ENCODE measurements around the gene ETNK2.
"Not testable (repeated sequence)": the region's sequence is repeated elsewhere in the genome, so short reads cannot be mapped to it uniquely, and the experiment has no call there.

ETNK2 gene

DNA sequence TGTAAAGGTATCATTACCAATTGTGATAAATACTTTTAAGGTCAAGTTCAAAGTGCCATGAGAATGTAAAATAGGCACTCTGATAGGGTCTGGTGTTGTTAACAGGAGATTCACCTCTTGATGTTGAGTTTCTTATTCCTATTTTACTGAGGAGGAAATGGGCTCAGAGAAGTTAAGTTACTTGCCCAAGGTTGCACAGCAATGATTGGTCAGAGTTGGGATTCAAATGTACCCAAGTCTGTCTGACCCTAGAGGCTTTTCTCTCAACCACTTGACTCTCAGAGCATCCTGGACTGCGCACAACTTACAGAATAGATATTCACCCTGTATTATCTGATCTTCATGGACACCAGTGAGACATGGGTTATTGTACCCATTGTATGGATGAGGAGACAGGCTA lies 45.0 kb downstream of the ETNK2 start:
- H3K4me3 ChIP-seq (ENCODE audit: low read depth, low read length), result no peak overlapping the region
- DNase-seq (ENCODE audit: low read depth), result no peak
- TF ChIP-seq, protein P1, sequence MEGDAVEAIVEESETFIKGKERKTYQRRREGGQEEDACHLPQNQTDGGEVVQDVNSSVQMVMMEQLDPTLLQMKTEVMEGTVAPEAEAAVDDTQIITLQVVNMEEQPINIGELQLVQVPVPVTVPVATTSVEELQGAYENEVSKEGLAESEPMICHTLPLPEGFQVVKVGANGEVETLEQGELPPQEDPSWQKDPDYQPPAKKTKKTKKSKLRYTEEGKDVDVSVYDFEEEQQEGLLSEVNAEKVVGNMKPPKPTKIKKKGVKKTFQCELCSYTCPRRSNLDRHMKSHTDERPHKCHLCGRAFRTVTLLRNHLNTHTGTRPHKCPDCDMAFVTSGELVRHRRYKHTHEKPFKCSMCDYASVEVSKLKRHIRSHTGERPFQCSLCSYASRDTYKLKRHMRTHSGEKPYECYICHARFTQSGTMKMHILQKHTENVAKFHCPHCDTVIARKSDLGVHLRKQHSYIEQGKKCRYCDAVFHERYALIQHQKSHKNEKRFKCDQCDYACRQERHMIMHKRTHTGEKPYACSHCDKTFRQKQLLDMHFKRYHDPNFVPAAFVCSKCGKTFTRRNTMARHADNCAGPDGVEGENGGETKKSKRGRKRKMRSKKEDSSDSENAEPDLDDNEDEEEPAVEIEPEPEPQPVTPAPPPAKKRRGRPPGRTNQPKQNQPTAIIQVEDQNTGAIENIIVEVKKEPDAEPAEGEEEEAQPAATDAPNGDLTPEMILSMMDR (IDR thresholded peaks at IDR 0.05; ENCODE audit: control insufficient read depth, extremely low read depth, insufficient read depth), result no peak

DNA sequence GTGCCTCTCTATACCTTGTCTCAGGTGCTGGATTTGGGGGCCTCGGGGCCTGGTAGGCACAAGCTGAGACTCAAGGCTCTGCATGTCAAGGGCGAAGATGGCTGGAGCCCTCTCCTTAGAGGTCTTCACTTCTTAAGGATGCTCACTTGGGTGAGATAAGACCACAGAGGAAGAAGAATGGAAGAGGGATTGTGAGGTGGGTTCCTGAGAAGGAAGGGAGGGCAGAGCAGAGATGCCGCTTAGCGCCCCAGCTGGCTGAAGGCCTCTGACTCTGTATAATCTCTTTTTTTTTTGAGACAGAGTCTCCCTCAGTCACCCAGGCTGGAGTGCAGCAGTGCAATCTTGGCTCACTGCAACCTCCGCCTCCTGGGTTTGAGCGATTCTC lies 46.7 kb downstream of the ETNK2 start:
- no peak for DNase-seq (ENCODE audit: low read depth)
- TF ChIP-seq, protein P1 (IDR thresholded peaks at IDR 0.05; ENCODE audit: control insufficient read depth, extremely low read depth, insufficient read depth), result no peak
- no peak overlapping the region for H3K4me3 ChIP-seq (ENCODE audit: low read depth, low read length)

DNA sequence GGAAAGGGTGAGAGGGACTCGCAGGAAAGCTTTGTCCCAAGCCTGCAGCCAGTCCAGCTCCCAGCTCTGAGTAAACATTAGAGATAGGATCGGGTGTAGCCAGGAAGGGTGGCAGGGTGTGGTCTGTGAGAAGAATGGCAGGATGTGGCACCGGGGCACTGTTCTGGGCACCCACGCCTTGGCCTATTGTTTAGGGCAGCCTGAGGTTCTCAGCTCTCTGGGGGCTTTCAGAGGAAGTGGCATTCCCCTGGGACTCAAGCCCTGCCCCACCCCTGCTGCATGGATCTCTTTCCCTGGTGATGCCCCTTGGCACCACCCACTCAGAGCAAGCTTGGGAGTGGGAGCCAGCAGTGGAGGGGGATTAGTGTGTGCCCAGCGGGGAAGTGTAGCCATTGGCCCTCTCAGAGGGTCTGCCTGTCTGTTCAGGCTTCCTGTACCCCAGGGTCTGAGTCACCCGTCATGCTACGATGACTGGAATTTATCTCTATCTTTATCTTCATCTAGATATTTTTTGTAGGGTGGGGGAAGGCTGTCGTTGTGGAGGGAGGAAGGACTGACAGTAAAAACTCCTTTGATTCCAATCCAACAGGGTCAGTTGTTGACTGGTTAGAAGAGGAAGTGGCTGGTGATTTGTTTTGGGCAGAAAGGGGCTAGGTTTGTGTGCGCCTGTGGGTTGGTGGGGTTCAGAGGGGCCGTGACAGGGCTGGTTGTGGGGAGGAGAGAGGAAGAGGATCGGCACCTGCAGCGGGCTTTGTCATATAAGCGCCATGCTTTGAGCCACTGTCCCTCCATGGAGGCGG lies 47.3 kb downstream of the ETNK2 start:
- no peak overlapping the region for H3K4me3 ChIP-seq (ENCODE audit: low read depth, low read length)
- TF ChIP-seq, protein P1 (IDR thresholded peaks at IDR 0.05; ENCODE audit: control insufficient read depth, extremely low read depth, insufficient read depth), result no peak
- no peak for DNase-seq (ENCODE audit: low read depth)

DNA sequence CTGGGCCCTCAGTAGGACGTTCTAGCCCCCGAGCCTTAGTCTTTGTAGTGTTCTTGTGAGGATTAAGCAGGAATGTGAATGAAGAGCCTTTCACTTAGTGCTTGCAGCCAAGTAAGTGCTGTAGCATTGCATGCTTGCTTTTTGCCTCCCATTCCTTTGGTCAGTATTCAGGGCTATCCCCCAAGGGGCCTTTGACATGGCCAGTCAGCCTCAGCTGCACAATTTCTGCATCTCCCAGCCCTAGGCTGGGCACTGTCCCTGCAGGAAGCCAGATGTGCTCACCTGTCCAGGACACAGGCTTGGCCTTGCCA lies 48.5 kb downstream of the ETNK2 start:
- no peak for DNase-seq (ENCODE audit: low read depth)
- TF ChIP-seq, protein P1 (IDR thresholded peaks at IDR 0.05; ENCODE audit: control insufficient read depth, extremely low read depth, insufficient read depth), result no peak
- no peak overlapping the region for H3K4me3 ChIP-seq (ENCODE audit: low read depth, low read length)

DNA sequence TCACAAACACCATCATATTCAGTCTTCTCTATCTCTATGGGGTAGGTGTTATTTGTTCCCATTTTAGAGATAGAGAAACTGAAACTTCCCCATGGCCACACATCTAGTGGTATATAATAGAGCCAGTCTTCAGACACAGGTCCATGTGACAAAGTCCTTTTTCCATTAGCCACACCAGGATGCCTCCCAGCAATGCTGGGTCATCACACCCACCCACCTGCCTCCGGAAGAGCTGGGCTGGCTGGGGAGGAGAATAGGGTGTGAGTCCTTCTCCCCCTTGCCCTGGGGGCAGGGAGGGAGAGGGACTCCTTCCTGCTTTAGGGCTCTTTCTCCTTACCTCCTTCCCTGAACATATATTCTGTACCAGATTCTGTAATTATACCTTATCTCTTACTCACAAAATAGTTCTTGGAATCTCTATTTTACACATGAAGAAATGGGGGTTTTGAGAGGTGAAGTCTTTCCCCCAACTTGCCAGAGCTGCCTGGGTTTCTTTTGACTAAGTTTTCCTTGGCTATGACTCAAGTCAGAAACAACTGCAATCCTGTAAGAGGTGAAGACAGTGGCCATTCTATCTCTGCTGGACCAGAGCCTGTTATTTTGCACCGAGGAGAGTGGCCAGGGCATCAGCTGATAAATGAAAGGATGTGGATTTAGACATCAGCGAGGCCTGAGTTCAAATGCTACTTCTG lies 49.0 kb downstream of the ETNK2 start:
- TF ChIP-seq, protein P1 (IDR thresholded peaks at IDR 0.05; ENCODE audit: control insufficient read depth, extremely low read depth, insufficient read depth), result no peak
- no peak for DNase-seq (ENCODE audit: low read depth)
- no peak overlapping the region for H3K4me3 ChIP-seq (ENCODE audit: low read depth, low read length)

DNA sequence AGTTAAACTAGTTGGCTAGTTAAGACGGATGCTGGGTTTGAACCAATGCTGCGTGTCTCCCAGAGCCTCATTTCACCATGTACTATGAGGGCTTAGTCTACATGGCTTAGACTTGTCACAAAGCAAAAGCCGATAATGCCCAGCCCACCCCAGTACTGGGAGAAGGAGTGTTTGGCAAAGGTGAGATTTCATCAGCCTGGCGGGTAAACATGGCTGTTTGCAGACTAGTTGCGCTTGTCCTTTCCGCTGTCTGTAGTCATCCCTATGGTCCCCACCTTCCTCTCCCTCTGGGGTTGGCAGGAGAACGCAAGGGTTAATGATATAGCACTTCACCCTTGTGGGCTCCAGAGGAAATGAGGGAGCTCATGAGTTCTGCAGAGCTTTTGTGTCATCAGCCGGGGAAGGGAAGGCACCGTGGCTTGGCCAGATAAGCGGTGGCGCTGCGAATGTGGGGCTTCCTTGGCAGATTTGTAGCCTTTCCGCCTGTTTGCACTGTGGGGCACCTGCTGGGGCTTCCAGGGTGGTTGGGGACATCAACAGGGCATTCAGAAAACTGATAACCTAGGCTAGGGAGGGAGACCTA lies 49.7 kb downstream of the ETNK2 start:
- H3K4me3 ChIP-seq (ENCODE audit: low read depth, low read length), result no peak overlapping the region
- TF ChIP-seq, protein P1 (IDR thresholded peaks at IDR 0.05; ENCODE audit: control insufficient read depth, extremely low read depth, insufficient read depth), result no peak
- no peak for DNase-seq (ENCODE audit: low read depth)

DNA sequence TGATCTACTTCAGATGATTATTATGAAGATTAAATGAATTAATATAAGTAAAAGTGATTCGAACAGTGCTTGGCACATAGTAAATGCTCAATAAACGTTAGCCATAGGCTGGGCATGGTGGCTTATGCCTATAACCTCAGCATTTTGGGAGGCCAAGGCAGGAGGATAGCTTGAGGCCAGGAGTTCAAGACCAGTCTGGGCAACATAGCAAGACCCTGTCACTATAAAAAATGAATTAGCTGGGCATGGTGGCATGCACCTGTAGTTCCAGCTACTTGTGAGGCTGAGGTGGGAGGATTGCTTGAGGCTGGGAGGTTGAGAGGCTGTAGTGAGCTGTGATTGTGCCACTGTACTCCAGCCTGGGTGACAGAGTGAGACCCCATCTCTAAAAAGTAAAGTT lies 52.1 kb downstream of the ETNK2 start:
- not testable (repeated sequence) for H3K4me3 ChIP-seq (ENCODE audit: low read depth, low read length)

More for the DNA sequence above, 52.1 kb downstream of the ETNK2 start:
- DNase-seq (ENCODE audit: low read depth), result not testable (repeated sequence)
